Fibroblast of mammary gland (primary cell): ENCODE measurements around the gene PTPA.
"Not testable (repeated sequence)": the region's sequence is repeated elsewhere in the genome, so short reads cannot be mapped to it uniquely, and the experiment has no call there.

Experiments used
- DNase-seq: peaks from one replicate; pipeline ENCODE4 v3.0.0-alpha.2; 2010; ENCODE audit warnings: low read depth
- H3K4me3 ChIP-seq: 2 replicates; pipeline ENCODE4 v1.5.1; 2011; ENCODE audit warnings: low read depth, mild to moderate bottlenecking, low read length, moderate library complexity; ENCODE audit not compliant: control insufficient read depth
- CTCF ChIP-seq: conservative IDR thresholded peaks from 2 replicates; pipeline ENCODE4 v1.5.1; 2011; ENCODE audit warnings: low read depth, low read length, inconsistent platforms; ENCODE audit not compliant: control insufficient read depth, insufficient read depth

PTPA gene

DNA sequence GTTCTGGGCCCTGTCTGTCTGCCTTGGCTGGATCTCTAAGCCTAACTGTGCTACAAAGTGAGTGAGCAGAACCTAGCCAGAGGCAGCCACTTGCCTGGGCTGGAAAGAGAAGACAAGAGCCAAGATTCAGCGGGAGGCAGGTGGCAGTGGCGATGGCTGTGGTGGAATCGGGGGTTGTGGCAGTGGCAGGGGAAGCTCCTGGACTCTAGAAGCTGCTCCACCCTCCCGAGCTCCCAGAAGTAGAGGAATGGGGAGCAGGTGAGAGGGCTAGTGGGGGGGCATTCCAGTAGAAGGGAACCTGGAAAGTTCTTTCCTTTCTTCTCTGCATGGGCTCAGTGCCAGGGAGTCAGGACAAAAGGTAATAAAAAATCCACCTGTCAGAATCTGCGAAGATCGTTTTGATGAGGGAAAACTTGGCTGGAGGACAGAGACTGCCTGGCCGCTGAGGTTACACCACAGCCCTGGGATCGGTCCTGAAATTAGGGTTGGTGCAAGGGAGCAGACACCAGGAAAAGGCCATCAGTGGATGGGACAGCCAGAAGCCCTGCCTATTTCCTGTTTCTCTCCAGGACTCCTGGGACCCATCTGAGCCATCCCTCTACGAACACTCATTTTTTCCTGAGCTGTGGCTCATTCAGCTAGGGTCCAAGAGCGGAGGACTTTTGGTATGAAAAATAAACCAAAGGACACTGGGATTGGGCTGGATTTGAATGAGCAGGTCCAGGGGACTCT lies 2.2 kb upstream of the PTPA start:
- no peak for TF ChIP-seq CTCF
- no peak overlapping the region for H3K4me3 ChIP-seq
- DNase-seq = no peak

DNA sequence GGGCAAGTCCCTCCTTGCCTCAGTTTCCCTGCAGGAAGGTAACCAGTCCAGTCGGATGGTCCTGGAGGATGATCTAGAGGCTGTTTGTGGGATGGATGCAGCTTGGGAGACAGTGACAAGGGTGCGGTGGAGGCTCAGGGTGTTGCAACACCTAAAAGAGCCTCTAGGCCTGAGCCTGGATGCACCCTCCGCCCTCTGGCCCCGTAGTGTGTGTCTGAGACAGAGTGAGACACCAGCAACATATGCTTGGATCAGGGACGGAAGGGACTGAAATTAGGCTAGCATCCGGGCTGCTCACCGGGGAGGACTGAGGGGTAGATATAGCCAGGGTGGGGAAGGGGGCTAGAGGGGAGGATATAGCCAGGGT lies 1.7 kb upstream of the PTPA start:
- TF ChIP-seq CTCF = no peak
- H3K4me3 ChIP-seq = peak overlapping the region; percentile 65
- peak; percentile 63 for DNase-seq

GRCh38 chr9:129109952-129110739 lies 1.1 kb upstream of the PTPA start:
- no peak for TF ChIP-seq CTCF
- peak overlapping the region; percentile 65 for H3K4me3 ChIP-seq
- DNase-seq = peak; percentile 28

DNA sequence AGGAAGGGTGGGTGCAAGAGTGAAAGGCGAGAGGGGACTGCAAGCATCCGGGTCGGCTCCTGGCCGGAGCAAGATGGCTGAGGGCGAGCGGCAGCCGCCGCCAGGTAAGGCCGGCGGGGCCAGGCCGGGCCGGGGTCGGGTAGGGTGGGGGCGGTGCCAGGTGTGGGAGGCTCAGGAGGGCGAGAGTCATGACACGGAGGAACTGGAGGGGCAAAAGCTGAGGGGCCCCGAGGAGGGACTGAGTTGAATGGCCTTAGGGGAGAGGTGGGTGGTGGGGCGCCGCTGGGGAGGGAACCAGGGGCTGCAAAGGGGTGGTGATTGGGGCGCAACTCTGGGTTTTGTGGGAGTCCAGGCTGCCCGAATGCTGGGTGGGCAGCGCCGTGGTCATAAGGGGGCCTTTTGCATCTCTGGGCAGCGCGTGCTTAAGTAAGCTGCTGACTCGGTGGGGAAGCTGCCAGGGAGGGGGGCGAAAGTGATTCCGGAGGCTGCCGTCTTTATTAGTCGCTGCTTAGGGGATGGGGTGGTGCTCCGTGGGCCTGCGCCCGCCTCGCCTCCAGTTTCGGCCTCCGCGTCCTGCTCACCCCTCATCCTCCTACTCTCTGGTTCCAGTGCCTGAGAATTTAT lies 425 bp downstream of the PTPA start:
- peak; percentile 51 for DNase-seq
- TF ChIP-seq CTCF = no peak
- peak overlapping the region; percentile 86 for H3K4me3 ChIP-seq

DNA sequence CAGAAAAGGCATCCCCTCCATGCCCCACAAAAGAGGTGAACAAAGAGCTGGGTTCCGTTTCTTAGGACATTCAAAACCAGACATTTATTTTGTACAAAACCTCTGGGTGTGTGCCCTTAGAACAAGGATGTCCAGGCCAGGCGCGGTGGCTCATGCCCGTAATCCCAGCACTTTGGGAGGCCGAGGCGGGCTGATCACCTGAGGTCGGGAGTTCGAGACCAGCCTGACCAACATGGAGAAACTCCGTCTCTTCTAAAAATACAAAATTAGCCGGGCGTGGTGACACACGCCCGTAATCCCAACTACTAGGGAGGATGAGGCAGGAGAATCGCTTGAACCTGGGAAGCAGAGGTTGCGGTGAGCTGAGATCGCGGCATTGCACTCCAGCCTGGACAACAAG lies 1.3 kb downstream of the PTPA start:
- peak overlapping the region; percentile 86 for H3K4me3 ChIP-seq
- not testable (repeated sequence) for DNase-seq

DNA sequence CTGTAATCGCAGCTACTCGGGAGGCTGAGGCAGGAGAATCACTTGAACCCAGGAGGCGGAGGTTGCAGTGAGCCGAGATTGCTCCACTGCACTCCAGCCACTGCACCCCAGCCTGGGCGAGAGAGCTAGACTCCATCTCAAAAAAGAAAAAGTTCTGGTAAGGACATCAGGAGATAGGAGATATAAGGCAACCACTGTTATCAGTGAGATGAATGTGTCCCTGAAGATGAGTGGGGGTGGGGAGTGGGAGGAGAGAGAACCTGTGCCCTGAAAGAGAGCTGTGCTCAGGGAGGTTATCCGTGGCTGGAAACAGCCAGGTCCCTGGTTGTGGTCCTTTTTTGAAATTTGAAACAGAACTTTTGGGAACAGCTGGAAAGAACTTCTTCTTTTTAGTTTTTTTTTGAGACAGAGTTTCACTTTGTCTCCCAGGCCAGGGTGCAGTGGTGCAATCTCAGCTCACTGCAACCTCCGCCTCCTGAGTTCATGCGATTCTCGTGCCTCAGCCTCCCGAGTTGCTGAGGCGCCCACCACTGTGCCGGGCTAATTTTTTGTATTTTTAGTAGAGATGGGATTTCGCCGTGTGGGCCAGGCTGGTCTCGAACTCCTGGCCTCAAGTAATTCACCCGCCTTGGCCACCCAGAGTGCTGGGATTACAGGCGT lies 2.6 kb downstream of the PTPA start:
- no peak overlapping the region for H3K4me3 ChIP-seq
- TF ChIP-seq CTCF = no peak
- no peak for DNase-seq
